ENCODE results near the gene ADCY1. TPM values are rescaled to one million over a fixed set of nuclear protein-coding genes. Genes with fewer than 3 reads are reported as not detected.

ADCY1 gene
- total RNA-seq, 2 experiments from 2014 or later, result 0.03 TPM; not detected in 1

DNA sequence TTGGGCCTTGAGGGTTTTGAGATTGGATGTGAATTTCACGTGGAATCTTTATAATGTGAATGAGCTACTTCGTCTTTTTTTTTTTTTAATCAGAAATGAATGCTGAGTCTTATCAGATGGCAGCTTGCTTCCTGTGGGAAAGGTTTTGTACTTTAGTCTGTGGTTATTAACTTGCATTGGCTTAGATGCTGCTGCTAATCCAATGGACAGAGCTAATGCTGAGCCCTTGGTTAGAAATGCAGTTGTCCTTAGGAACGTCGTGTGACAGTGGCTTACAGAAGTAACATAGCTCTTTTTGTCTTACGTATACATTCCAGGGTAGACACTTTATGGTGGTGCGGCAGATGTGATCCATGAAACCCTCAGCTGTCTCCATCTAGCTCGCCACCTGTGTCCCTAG is 32.8 kb downstream of the ADCY1 start:
- TF ChIP-seq, protein P1, sequence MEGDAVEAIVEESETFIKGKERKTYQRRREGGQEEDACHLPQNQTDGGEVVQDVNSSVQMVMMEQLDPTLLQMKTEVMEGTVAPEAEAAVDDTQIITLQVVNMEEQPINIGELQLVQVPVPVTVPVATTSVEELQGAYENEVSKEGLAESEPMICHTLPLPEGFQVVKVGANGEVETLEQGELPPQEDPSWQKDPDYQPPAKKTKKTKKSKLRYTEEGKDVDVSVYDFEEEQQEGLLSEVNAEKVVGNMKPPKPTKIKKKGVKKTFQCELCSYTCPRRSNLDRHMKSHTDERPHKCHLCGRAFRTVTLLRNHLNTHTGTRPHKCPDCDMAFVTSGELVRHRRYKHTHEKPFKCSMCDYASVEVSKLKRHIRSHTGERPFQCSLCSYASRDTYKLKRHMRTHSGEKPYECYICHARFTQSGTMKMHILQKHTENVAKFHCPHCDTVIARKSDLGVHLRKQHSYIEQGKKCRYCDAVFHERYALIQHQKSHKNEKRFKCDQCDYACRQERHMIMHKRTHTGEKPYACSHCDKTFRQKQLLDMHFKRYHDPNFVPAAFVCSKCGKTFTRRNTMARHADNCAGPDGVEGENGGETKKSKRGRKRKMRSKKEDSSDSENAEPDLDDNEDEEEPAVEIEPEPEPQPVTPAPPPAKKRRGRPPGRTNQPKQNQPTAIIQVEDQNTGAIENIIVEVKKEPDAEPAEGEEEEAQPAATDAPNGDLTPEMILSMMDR (IDR thresholded peaks at IDR 0.05), result no peak
- Mint-ChIP-seq H3K4me1 (ENCODE audit: low read depth) (no peaks in the 10 kb centered on the region), H3K4me3 (no peak overlapping the region), H3K9me3 (peaks cover 2% of the 10 kb centered on the region), H3K27ac (no peak overlapping the region), H3K27me3 (peaks cover 16% of the 10 kb centered on the region), H3K36me3 (ENCODE audit: low read depth) (no peaks in the 10 kb centered on the region)
- no peak for DNase-seq
- no peaks in the 10 kb centered on the region for H3K36me3 ChIP-seq (ENCODE audit: insufficient read depth, low read length)
- ChIA-PET POLR2A (no interaction called here), CTCF (no interaction called here)
- no peaks in the 10 kb centered on the region for H3K4me1 ChIP-seq (ENCODE audit: insufficient read depth, low read length)
- no peak for ATAC-seq (ENCODE audit: poor library complexity)
- intact Hi-C loops (cut with DNase I, micrococcal nuclease), result no loop called here
- no peak overlapping the region for H3K4me3 ChIP-seq (ENCODE audit: low read length)
- H3K27me3 ChIP-seq (ENCODE audit: control insufficient read depth in 1 of 2, insufficient read depth in 2 of 2, low read length in 2 of 2), result peaks cover 0 to 4% of the 10 kb centered on the region in 2 experiments
- H3K9me3 ChIP-seq (ENCODE audit: control insufficient read depth in 1 of 2, insufficient read depth in 1 of 2, low read length in 2 of 2), result peaks cover 0 to 25% of the 10 kb centered on the region in 2 experiments
- no peak overlapping the region for H3K27ac ChIP-seq (ENCODE audit: low read depth in 1 of 2, low read length in 2 of 2)

DNA sequence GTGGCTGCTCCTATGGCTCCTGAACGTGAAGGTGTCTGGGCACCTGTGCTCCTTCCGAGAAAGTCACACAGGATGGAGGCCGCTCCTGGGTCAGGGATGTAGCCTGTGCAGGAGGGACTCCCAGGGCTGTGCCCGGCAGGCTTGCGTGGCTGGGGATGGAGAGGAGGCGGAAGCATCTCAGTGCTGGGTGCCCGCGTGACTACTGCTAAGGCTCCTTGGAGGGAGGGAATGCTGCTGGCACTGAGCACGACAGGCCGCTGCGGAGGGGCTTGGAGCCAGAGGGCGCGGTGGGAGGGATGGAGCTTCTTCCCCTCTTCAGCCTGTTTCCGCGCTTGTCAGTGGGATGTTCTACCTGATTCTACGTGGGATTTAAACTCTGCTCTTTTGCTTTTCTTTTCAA is 35.0 kb downstream of the ADCY1 start:
- no peaks in the 10 kb centered on the region for H3K4me1 ChIP-seq (ENCODE audit: insufficient read depth, low read length)
- no peaks in the 10 kb centered on the region for H3K4me1 Mint-ChIP-seq (ENCODE audit: low read depth)
- CTCF ChIA-PET, result no interaction called here
- no peak overlapping the region for H3K27ac ChIP-seq (ENCODE audit: low read depth in 1 of 2, low read length in 2 of 2)
- H3K4me3 ChIP-seq (ENCODE audit: low read length), result no peak overlapping the region
- intact Hi-C loops (cut with DNase I, micrococcal nuclease), result no loop called here
- no peaks in the 10 kb centered on the region for H3K36me3 ChIP-seq (ENCODE audit: insufficient read depth, low read length)
- H3K9me3 Mint-ChIP-seq, result peaks cover 5% of the 10 kb centered on the region
- peaks cover 21% of the 10 kb centered on the region for H3K27me3 Mint-ChIP-seq
- peaks cover 9 to 25% of the 10 kb centered on the region in 2 experiments for H3K9me3 ChIP-seq (ENCODE audit: control insufficient read depth in 1 of 2, insufficient read depth in 1 of 2, low read length in 2 of 2)
- TF ChIP-seq, protein P1 (IDR thresholded peaks at IDR 0.05), result no peak
- no peaks in the 10 kb centered on the region for H3K36me3 Mint-ChIP-seq (ENCODE audit: low read depth)
- H3K27ac Mint-ChIP-seq, result no peak overlapping the region
- H3K27me3 ChIP-seq (ENCODE audit: control insufficient read depth in 1 of 2, insufficient read depth in 2 of 2, low read length in 2 of 2), result peaks cover 0 to 4% of the 10 kb centered on the region in 2 experiments
- POLR2A ChIA-PET, result no interaction called here
- no peak overlapping the region for H3K4me3 Mint-ChIP-seq
- no peak for DNase-seq
- no peak for ATAC-seq (ENCODE audit: poor library complexity)

DNA sequence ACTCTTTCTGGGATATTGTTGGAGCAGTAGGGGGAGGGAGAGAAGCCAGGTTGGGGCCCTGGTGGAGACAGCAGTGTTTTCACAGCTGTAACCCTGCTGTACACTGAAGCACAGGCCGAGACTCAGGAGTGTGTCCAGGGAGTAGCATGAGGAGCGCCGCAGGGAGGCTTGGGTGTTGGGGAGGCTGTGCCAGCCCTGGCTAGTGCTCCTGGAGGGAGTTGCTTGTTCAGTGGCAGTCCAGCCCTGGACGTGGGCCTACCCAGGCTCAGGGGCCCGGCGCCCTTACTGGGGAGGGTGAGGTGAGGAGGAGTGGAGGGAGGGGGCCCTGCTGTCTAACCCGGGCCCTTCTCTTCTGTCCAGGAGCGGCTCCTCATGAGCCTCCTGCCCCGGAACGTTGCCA is 35.9 kb downstream of the ADCY1 start:
- DNase-seq (no peak), ATAC-seq (ENCODE audit: poor library complexity) (no peak)
- TF ChIP-seq, protein P1 (IDR thresholded peaks at IDR 0.05), result no peak
- Histone ChIP-seq H3K9me3 (ENCODE audit: control insufficient read depth in 1 of 2, insufficient read depth in 1 of 2, low read length in 2 of 2) (peaks cover 9 to 26% of the 10 kb centered on the region in 2 experiments), H3K4me1 (ENCODE audit: insufficient read depth, low read length) (no peaks in the 10 kb centered on the region), H3K4me3 (ENCODE audit: low read length) (no peak overlapping the region), H3K36me3 (ENCODE audit: insufficient read depth, low read length) (no peaks in the 10 kb centered on the region), H3K27me3 (ENCODE audit: control insufficient read depth in 1 of 2, insufficient read depth in 2 of 2, low read length in 2 of 2) (peaks cover 0 to 4% of the 10 kb centered on the region in 2 experiments), H3K27ac (ENCODE audit: low read depth in 1 of 2, low read length in 2 of 2) (no peak overlapping the region)
- Mint-ChIP-seq H3K36me3 (ENCODE audit: low read depth) (no peaks in the 10 kb centered on the region), H3K4me1 (ENCODE audit: low read depth) (no peaks in the 10 kb centered on the region), H3K27me3 (peaks cover 25% of the 10 kb centered on the region), H3K27ac (no peak overlapping the region), H3K9me3 (peaks cover 14% of the 10 kb centered on the region), H3K4me3 (no peak overlapping the region)
- intact Hi-C loops (cut with DNase I, micrococcal nuclease), result no loop called here
- ChIA-PET POLR2A (no interaction called here), CTCF (no interaction called here)

All from CD4-positive, alpha-beta T cell (primary cell).